ENCODE measurements around the gene ARHGAP5.

Gene ARHGAP5

DNA sequence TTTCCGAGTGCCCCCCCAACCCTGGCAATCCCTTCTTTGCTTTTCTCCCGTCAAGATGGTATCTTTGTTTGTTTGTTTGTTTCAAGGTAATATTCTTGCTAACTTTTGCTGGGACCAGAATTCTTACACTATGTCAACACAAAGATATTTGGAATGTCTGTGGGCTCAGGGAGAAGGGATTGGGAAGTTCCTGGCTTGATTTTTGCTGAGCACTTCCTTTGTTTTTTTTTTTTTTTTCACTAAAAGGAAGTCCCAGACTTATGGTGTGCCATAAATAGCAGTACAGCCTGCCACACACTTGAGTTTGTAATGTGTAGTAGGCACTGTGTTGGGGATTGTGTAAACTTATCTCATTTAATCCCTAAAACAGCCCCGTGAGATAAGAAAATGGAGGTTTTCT is 113.6 kb downstream of the ARHGAP5 start:
- Histone ChIP-seq H3K36me3 (ENCODE audit: insufficient read depth, low read length) (no peaks in the 10 kb centered on the region), H3K9ac (ENCODE audit: insufficient read length) (no peak overlapping the region), H3K9me3 (ENCODE audit: low read depth, low read length) (no peaks in the 10 kb centered on the region), H3K27ac (no peak overlapping the region), H3K4me3 (no peak overlapping the region)
- TF ChIP-seq FOXP2 (optimal IDR thresholded peaks at IDR 0.05; ENCODE audit: control extremely low read depth, extremely low read length, insufficient read depth) (no peak), POLR2AphosphoS5 (IDR thresholded peaks at IDR 0.05; ENCODE audit: borderline replicate concordance, low read depth, low read length) (no peak), EZH2 (IDR thresholded peaks at IDR 0.05) (no peak)
- no peak for DNase-seq (ENCODE audit: low read depth, low spot score)

DNA sequence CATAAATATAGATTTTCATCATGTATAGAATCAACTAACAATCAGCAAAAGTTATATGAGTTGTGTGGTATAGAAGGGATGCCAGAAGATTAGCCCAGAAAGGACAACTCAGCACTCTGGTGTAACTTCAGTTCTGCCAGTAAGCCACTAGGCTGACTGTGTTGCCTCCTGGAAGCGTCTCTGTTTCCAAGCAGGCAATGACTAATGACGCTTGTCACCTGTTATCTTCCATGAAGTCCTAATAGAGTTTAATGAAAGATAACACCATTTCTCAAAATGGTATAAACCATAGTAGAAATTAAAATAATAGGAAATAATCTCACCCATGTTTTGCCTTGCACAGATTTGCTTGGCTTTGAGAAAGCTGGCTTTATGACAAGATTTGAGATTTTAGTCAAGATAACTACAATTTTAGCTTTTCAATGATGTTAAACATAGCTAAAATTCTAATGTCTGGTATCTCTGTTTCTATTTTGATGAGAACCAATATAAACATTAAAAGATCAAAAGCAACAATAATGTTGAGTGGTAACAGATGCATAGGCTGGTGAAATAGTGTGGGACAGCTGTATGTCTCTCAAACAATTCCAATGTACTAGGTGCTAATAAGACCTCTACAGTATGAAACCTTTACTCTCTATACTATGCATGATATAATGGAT is 115.7 kb downstream of the ARHGAP5 start:
- no peak for DNase-seq (ENCODE audit: low read depth, low spot score)

DNA sequence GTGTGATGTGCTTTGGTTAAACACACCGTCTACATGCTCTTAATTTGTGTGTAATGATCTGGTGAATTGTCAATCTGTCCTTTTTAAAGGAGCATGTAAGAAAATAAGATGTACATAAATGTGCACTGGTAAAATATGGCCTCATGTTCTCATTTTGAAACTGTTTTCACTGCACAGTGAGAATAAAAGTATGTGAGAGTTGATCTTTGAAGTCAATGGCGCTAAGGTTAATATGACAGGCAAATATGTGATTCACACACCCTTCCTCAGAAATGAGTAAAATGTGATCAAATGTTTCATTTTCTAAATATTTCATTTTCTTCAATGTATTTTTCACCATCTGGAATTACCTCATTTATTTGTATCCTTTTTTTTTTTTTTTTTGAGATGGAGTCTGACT is 116.4 kb downstream of the ARHGAP5 start:
- Histone ChIP-seq H3K9ac (ENCODE audit: insufficient read length) (no peak overlapping the region), H3K9me3 (ENCODE audit: low read depth, low read length) (no peaks in the 10 kb centered on the region), H3K4me3 (no peak overlapping the region), H3K27ac (no peak overlapping the region), H3K36me3 (ENCODE audit: insufficient read depth, low read length) (no peaks in the 10 kb centered on the region)
- no peak for TF ChIP-seq POLR2AphosphoS5 (IDR thresholded peaks at IDR 0.05; ENCODE audit: borderline replicate concordance, low read depth, low read length)
- TF ChIP-seq EZH2 (IDR thresholded peaks at IDR 0.05), result no peak
- TF ChIP-seq FOXP2 (optimal IDR thresholded peaks at IDR 0.05; ENCODE audit: control extremely low read depth, extremely low read length, insufficient read depth), result no peak
- no peak for DNase-seq (ENCODE audit: low read depth, low spot score)

More for the DNA sequence above, 115.7 kb downstream of the ARHGAP5 start:
- no peak overlapping the region for H3K27ac ChIP-seq
- H3K4me3 ChIP-seq, result no peak overlapping the region
- no peak for TF ChIP-seq FOXP2 (optimal IDR thresholded peaks at IDR 0.05; ENCODE audit: control extremely low read depth, extremely low read length, insufficient read depth)
- no peak for TF ChIP-seq POLR2AphosphoS5 (IDR thresholded peaks at IDR 0.05; ENCODE audit: borderline replicate concordance, low read depth, low read length)
- TF ChIP-seq EZH2 (IDR thresholded peaks at IDR 0.05), result no peak
- no peaks in the 10 kb centered on the region for H3K36me3 ChIP-seq (ENCODE audit: insufficient read depth, low read length)
- no peak overlapping the region for H3K9ac ChIP-seq (ENCODE audit: insufficient read length)
- H3K9me3 ChIP-seq (ENCODE audit: low read depth, low read length), result no peaks in the 10 kb centered on the region

DNA sequence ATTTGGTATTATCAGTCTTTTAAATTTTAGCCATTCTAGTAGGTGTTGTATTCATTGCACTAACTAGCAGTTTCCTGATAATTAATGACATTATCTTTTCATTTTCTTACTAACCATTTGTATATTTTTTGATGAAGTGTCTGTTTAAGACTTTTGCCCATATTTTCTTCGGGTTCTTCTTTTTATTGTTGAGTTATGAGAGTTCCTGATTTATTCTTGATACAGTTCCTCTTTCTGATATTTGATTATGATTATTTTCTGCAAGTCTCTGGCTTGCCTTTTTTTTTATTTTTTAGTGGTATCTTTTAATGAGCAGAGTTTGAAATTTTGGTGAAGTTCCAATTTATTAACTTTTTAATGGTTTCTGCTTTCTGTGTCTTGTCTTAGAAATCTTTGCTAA is 118.5 kb downstream of the ARHGAP5 start:
- Histone ChIP-seq H3K4me3 (no peak overlapping the region), H3K9me3 (ENCODE audit: low read depth, low read length) (no peaks in the 10 kb centered on the region), H3K27ac (no peak overlapping the region), H3K9ac (ENCODE audit: insufficient read length) (no peak overlapping the region), H3K36me3 (ENCODE audit: insufficient read depth, low read length) (no peaks in the 10 kb centered on the region)
- no peak for TF ChIP-seq POLR2AphosphoS5 (IDR thresholded peaks at IDR 0.05; ENCODE audit: borderline replicate concordance, low read depth, low read length)
- TF ChIP-seq EZH2 (IDR thresholded peaks at IDR 0.05), result no peak
- no peak for TF ChIP-seq FOXP2 (optimal IDR thresholded peaks at IDR 0.05; ENCODE audit: control extremely low read depth, extremely low read length, insufficient read depth)
- no peak for DNase-seq (ENCODE audit: low read depth, low spot score)

DNA sequence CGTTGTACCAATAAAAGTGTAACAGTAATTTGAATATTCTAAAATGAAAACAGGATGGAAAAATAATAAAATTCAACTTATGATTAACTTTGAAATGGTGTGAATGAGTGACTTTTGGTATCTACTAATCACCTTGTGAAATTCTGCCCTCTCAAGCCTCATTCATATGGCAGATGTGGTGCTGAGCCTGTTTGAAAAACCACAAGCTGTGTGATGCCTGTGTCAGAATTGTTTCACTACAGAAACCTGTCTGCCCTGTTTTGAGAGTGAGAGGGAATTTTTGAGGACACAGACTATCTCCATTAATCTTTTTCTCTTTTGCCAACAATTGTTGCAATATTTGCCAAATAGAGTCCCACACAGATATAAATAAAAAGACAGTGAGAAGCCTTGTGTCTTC is 120.8 kb downstream of the ARHGAP5 start:
- H3K27ac ChIP-seq, result no peak overlapping the region
- DNase-seq (ENCODE audit: low read depth, low spot score), result no peak
- no peaks in the 10 kb centered on the region for H3K36me3 ChIP-seq (ENCODE audit: insufficient read depth, low read length)
- no peaks in the 10 kb centered on the region for H3K9me3 ChIP-seq (ENCODE audit: low read depth, low read length)
- TF ChIP-seq EZH2 (IDR thresholded peaks at IDR 0.05) (no peak), POLR2AphosphoS5 (IDR thresholded peaks at IDR 0.05; ENCODE audit: borderline replicate concordance, low read depth, low read length) (no peak), FOXP2 (optimal IDR thresholded peaks at IDR 0.05; ENCODE audit: control extremely low read depth, extremely low read length, insufficient read depth) (no peak)
- H3K4me3 ChIP-seq, result no peak overlapping the region
- H3K9ac ChIP-seq (ENCODE audit: insufficient read length), result no peak overlapping the region

GRCh38 chr14:32200368-32201192 is 123.5 kb downstream of the ARHGAP5 start:
- DNase-seq (ENCODE audit: low read depth, low spot score), result no peak
- Histone ChIP-seq H3K27ac (no peak overlapping the region), H3K36me3 (ENCODE audit: insufficient read depth, low read length) (no peaks in the 10 kb centered on the region), H3K4me3 (peak overlapping the region; percentile 91), H3K9me3 (ENCODE audit: low read depth, low read length) (no peaks in the 10 kb centered on the region), H3K9ac (ENCODE audit: insufficient read length) (peak overlapping the region; percentile 93)
- TF ChIP-seq FOXP2 (optimal IDR thresholded peaks at IDR 0.05; ENCODE audit: control extremely low read depth, extremely low read length, insufficient read depth) (no peak), POLR2AphosphoS5 (IDR thresholded peaks at IDR 0.05; ENCODE audit: borderline replicate concordance, low read depth, low read length) (no peak), EZH2 (IDR thresholded peaks at IDR 0.05) (no peak)

- peak overlapping the region; percentile 60; the same call in 1 of the 2 replicates for H3K27ac ChIP-seq
- peak overlapping the region; percentile 91 for H3K4me3 ChIP-seq
- DNase-seq (ENCODE audit: low read depth, low spot score), result no peak
- TF ChIP-seq POLR2AphosphoS5 (IDR thresholded peaks at IDR 0.05; ENCODE audit: borderline replicate concordance, low read depth, low read length), result peak; percentile 66
- no peak for TF ChIP-seq EZH2 (IDR thresholded peaks at IDR 0.05)
- peak overlapping the region; percentile 93 for H3K9ac ChIP-seq (ENCODE audit: insufficient read length)
- no peaks in the 10 kb centered on the region for H3K36me3 ChIP-seq (ENCODE audit: insufficient read depth, low read length)
- H3K9me3 ChIP-seq (ENCODE audit: low read depth, low read length), result no peaks in the 10 kb centered on the region
These were observed 124.2 kb downstream of the ARHGAP5 start for GRCh38 chr14:32201193-32201815.

DNA sequence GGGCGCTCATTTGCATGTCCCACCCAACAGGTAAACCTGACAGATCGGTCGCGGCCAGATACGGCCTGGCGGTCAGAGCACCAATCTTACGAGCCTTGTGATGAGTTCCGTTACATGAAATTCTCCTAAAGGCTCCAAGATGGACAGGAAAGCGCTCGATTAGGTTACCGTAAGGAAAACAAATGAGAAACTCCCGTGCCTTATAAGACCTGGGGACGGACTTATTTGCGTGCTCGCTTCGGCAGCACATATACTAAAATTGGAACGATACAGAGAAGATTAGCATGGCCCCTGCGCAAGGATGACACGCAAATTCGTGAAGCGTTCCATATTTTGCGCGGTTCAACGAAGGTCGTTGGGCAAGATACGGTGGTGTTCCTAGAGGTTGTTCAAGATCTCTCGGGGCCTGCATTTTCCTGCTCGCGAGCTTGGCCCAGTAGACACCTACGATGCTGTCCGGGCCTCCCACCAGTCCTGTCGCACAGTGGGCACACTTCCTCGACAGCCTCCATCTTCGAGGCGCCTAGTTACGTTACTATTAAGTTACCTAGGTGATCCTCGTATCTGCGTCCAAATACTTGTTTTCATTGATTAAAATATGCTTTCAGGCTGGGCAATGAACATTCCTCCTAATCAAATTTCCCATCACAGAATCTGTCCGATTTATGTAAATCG is 124.8 kb downstream of the ARHGAP5 start, which contains the start of gene RNU6-7:
Gene RNU6-7 (plus strand): TSS at position 230 of the 675 bp plus-strand sequence.
- H3K27ac ChIP-seq, result peak within 1 kb of the TSS; percentile 91
- DNase-seq (ENCODE audit: low read depth, low spot score), result peak; percentile 30
- peak within 1 kb of the TSS; percentile 91 for H3K4me3 ChIP-seq
- TF ChIP-seq EZH2 (IDR thresholded peaks at IDR 0.05) (no peak), POLR2AphosphoS5 (IDR thresholded peaks at IDR 0.05; ENCODE audit: borderline replicate concordance, low read depth, low read length) (no peak), FOXP2 (optimal IDR thresholded peaks at IDR 0.05; ENCODE audit: control extremely low read depth, extremely low read length, insufficient read depth) (no peak)
- H3K36me3 ChIP-seq (ENCODE audit: insufficient read depth, low read length), result no peaks in the 10 kb centered on the region
- peak within 1 kb of the TSS; percentile 93 for H3K9ac ChIP-seq (ENCODE audit: insufficient read length)
- H3K9me3 ChIP-seq (ENCODE audit: low read depth, low read length), result no peaks in the 10 kb centered on the region
